ENCODE results near the gene BGLAP.

DNA sequence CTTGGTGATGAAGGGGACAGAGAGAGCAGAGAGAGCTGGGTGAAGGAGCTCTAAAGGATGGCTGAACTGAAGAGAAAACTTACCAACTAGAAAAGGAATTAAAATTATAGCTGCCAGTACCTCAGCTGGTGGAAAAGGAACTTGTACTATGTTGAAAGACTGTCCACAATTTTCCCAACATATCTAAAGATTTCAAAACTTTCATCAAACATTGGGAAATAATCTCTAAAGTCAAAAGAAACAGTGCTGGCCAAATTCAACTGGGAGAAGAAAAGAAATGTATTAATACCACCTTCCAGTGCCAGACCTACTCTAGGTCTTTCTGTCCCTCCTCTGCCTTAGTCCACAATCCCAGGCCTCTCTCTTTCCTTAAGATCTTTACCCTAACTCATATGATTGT is 34.5 kb downstream of the BGLAP start:
- TF ChIP-seq EZH2 (IDR thresholded peaks at IDR 0.05; ENCODE audit: insufficient read depth, poor library complexity, severe bottlenecking) (no peak), EZH2phosphoT487 (IDR thresholded peaks at IDR 0.05; ENCODE audit: insufficient read depth, low read depth) (no peak)
